HFFc6 (cell line): ENCODE data around the gene ZFP62. TPM values are rescaled to one million over a fixed set of nuclear protein-coding genes. Genes with fewer than 3 reads are reported as not detected.
"Not testable (repeated sequence)": the region's sequence is repeated elsewhere in the genome, so short reads cannot be mapped to it uniquely, and the experiment has no call there.

Experiments used
- DNase-seq: peaks from one replicate; pipeline ENCODE4 v3.0.0-alpha.2; 2018
- H3K27ac Mint-ChIP-seq: 2 replicates; pipeline ENCODE4 v1.8.0; 2020; ENCODE audit warnings: mild to moderate bottlenecking, mixed read lengths
- H3K27me3 Mint-ChIP-seq: 2 replicates; pipeline ENCODE4 v1.8.0; 2021; ENCODE audit warnings: mild to moderate bottlenecking, moderate library complexity, mixed read lengths; ENCODE audit not compliant: insufficient read depth
- H3K36me3 Mint-ChIP-seq: 2 replicates; pipeline ENCODE4 v1.8.0; 2021; ENCODE audit warnings: low read depth, mixed read lengths
- H3K4me1 Mint-ChIP-seq: 2 replicates; pipeline ENCODE4 v1.8.0; 2020; ENCODE audit warnings: low read depth, mixed read lengths
- H3K4me3 Mint-ChIP-seq: 2 replicates; pipeline ENCODE4 v1.8.0; 2020; ENCODE audit warnings: mild to moderate bottlenecking, moderate library complexity, mixed read lengths
- H3K9me3 Mint-ChIP-seq: 2 replicates; pipeline ENCODE4 v1.8.0; 2020; ENCODE audit warnings: mild to moderate bottlenecking, mixed read lengths
- total RNA-seq, 6 experiments: library from RNA; stranded (reverse); fragmentation: NEBNext Ultra II Directional; extraction: Animal tissue kit (Norgen Biotek cat#: 25700); gene quantifications; 2 replicates in 1 of 6; 3 replicates in 5 of 6; pipeline ENCODE4 v1.2.3, GENCODE V29; 2021
- TF ChIP-seq, protein P1 (sequence below): fragments of 200-600 bp; sonication (generic); IDR thresholded peaks from 2 replicates; pipeline ENCODE4 v1.5.0; 2021; ENCODE audit warnings: antibody characterized with exemption, mild to moderate bottlenecking

The ZFP62 gene
- total RNA-seq, 6 experiments from 2014 or later = 9.6 to 12.1 (median 10.2) TPM

DNA sequence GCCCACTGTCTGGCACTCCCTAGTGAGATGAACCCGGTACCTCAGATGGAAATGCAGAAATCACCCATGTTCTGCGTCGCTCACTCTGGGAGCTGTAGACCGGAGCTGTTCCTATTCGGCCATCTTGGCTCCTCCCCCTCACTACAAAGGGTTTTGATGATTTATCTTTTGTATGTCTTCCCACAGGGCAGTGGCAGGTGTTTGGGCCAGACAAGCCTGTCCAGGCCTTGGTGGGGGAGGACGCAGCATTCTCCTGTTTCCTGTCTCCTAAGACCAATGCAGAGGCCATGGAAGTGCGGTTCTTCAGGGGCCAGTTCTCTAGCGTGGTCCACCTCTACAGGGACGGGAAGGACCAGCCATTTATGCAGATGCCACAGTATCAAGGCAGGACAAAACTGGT, 47.3 kb upstream of the ZFP62 start:
- Mint-ChIP-seq H3K4me1 (no peaks in the 10 kb centered on the region), H3K27me3 (no peaks in the 10 kb centered on the region; the same call in 1 of the 2 replicates), H3K4me3 (no peak overlapping the region), H3K36me3 (no peaks in the 10 kb centered on the region), H3K27ac (no peak overlapping the region), H3K9me3 (peaks cover 16% of the 10 kb centered on the region; the same call in 1 of the 2 replicates)
- TF ChIP-seq, protein P1, sequence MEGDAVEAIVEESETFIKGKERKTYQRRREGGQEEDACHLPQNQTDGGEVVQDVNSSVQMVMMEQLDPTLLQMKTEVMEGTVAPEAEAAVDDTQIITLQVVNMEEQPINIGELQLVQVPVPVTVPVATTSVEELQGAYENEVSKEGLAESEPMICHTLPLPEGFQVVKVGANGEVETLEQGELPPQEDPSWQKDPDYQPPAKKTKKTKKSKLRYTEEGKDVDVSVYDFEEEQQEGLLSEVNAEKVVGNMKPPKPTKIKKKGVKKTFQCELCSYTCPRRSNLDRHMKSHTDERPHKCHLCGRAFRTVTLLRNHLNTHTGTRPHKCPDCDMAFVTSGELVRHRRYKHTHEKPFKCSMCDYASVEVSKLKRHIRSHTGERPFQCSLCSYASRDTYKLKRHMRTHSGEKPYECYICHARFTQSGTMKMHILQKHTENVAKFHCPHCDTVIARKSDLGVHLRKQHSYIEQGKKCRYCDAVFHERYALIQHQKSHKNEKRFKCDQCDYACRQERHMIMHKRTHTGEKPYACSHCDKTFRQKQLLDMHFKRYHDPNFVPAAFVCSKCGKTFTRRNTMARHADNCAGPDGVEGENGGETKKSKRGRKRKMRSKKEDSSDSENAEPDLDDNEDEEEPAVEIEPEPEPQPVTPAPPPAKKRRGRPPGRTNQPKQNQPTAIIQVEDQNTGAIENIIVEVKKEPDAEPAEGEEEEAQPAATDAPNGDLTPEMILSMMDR = no peak
- DNase-seq = no peak

DNA sequence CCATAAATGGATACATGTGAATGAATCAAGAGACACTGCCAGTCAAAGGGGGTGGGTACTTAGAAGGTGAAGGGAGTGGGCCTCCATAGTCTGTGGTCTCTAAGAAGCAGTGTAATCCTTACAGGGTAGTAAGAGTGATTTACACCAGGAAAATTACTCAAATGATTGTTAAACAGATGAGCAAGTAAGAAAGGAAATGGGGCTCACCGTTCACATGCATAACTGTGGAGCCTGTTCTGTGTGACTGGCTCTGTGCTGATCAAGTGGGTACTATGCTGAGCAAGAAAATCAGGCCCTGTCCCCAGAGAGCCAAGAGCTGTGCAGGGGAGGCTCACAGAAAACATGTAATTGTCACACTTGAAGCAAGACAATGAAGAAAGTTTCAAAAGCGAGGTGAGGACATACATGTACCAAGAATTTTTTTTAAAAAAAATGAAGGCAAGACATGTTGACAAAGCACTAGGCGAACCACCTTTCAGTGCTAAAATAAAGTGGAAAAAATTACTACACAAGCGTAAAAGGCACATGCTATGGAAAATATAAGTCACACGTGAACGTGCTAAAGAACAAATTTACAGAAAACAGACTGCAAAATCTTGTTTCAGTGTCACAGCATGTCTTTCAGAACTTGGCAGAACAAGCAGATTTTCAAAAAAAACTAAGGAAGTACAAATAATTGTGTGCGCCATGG, 40.4 kb upstream of the ZFP62 start:
- TF ChIP-seq, protein P1 = no peak
- no peak overlapping the region for H3K4me3 Mint-ChIP-seq
- DNase-seq = no peak
- H3K27ac Mint-ChIP-seq = no peak overlapping the region
- no peaks in the 10 kb centered on the region for H3K4me1 Mint-ChIP-seq
- H3K9me3 Mint-ChIP-seq = no peaks in the 10 kb centered on the region
- no peaks in the 10 kb centered on the region; the same call in 1 of the 2 replicates for H3K27me3 Mint-ChIP-seq
- no peaks in the 10 kb centered on the region for H3K36me3 Mint-ChIP-seq

DNA sequence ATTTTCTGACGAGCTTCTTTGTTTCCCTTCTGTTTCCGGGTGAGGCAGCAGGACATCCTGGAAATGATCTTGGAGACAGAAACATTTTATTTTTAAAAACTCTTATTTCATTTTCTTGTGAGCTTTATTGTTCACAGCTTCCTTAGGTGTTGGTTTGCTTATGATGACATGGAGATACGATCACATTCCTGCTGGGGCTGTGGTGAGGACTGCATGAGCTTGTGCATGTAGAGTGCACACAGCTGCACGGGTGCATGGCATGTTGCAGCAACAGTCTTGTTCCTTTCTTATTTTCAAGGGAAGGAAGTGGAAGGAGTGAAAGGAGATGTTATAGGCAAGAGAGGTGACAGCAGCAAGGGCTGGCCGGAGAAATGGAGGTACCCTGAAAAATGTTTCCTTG, 39.1 kb upstream of the ZFP62 start:
- Mint-ChIP-seq H3K4me3 (no peak overlapping the region), H3K36me3 (no peaks in the 10 kb centered on the region), H3K9me3 (no peaks in the 10 kb centered on the region), H3K27me3 (no peaks in the 10 kb centered on the region; the same call in 1 of the 2 replicates), H3K27ac (no peak overlapping the region), H3K4me1 (no peaks in the 10 kb centered on the region)
- TF ChIP-seq, protein P1 = no peak
- DNase-seq = no peak

DNA sequence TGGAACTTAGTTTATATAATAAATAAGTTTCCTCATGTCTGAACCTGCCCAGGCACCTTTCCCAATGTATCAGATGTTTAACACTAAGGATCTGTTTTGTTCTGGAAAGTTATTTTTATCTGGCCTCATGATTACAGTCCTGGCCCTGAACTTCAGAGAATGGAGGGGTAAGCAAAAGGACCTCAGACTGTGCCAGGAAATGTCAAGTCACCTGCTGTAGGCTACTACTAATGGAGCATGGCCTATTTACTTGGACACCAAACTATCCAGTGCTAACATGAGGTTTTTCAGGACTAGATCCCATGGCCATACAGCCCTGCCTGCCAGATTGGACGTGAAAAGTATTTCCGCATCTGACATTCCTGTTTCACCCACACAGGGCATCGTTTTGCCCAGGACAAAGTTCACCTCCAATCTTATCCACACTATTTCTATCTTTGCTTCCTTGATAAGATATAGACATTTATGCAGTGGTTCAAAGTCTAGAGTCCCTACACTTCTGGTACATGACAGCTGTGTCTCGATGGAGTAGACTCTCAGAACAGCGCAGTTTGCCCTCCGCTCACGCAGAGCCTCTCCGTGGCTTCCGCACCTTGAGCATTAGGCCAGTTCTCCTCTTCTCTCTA, 37.7 kb upstream of the ZFP62 start, which contains the start of gene BTNL8:
TSS of gene BTNL8 (plus strand) at position 539 of the 626 bp plus-strand sequence. CDS start 152 bp downstream, outside the sequence.
- Mint-ChIP-seq H3K36me3 (no peaks in the 10 kb centered on the region), H3K27ac (no peak within 1 kb of the TSS), H3K4me3 (no peak within 1 kb of the TSS), H3K27me3 (no peaks in the 10 kb centered on the region; the same call in 1 of the 2 replicates), H3K4me1 (no peaks in the 10 kb centered on the region), H3K9me3 (peaks cover 3% of the 10 kb centered on the region; the same call in 1 of the 2 replicates)
- no peak for DNase-seq
- TF ChIP-seq, protein P1 = no peak

DNA sequence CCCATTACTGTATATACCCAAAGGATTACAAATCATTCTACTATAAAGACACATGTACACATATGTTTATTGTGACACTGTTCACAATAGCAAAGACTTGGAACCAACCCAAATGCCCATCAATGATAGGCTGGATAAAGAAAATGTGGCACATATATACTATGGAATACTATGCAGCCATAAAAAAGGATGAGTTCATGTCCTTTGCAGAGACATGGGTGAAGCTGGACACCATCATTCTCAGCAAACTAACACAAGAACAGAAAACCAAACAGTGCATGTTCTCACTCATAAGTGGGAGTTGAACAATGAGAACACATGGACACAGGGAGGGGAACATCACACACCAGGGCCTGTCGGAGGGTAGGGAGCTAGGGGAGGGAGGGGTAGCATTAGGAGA, 34.3 kb upstream of the ZFP62 start:
- not testable (repeated sequence) for DNase-seq, H3K4me3 Mint-ChIP-seq, H3K36me3 Mint-ChIP-seq, H3K4me1 Mint-ChIP-seq, H3K9me3 Mint-ChIP-seq, H3K27ac Mint-ChIP-seq, H3K27me3 Mint-ChIP-seq

DNA sequence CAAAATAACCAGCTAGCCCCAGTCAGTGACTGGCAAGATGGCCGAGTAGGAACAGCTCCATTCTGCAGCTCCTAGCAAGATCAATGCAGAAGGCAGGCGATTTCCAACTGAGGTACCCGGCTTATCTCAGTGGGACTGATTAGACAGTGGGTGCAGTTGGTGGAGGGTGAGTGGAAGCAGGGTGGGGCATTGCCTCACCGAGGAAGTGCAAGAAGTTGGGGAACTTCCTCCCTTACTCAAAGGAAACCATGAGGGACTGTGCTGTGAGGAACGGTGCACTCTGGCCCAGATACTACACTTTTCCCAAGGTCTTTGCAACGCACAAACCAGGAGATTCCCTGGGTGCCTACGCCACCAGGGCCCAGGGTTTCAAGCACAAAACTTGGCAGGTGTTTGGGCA, 28.3 kb upstream of the ZFP62 start:
- peaks cover 3% of the 10 kb centered on the region for H3K27me3 Mint-ChIP-seq

DNA sequence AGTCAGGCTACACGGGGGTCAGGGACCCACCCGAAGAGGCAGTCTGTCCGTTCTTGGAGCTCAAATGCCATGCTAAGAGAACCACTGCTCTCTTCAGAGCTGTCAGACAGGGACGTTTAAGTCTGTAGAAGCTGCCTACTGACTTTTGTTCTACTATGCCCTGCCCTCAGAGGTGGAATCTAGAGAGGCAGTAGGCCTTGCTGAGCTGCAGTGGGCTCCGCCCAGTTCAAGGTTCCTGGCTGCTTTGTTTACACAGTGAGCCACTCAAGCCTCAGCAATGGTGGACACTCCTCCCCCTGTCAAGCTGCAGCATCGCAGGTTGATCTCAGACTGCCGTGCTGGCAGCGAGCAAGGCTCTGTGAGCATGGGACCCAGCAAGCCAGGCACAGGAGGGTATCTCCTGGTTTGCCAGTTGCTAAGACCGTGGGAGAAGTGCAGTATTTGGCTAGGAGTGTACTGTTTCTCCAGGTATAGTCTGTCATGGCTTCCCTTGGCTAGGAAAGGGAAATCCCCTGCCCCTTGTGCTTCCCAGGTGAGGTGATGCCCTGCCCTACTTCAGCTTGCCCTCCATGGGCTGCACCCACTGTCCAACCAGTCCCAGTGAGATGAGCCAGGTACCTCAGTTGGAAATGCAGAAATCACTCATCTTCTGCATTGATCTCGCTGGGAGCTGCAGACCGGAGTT, 24.9 kb upstream of the ZFP62 start:
- H3K4me1 Mint-ChIP-seq, H3K4me3 Mint-ChIP-seq, H3K9me3 Mint-ChIP-seq, H3K27ac Mint-ChIP-seq, H3K27me3 Mint-ChIP-seq, H3K36me3 Mint-ChIP-seq, DNase-seq: not testable (repeated sequence)

More for the DNA sequence above, 28.3 kb upstream of the ZFP62 start:
- no peaks in the 10 kb centered on the region for H3K4me1 Mint-ChIP-seq
- H3K9me3 Mint-ChIP-seq = no peaks in the 10 kb centered on the region
- TF ChIP-seq, protein P1 = no peak
- no peak for DNase-seq
- H3K27ac Mint-ChIP-seq = no peak overlapping the region
- H3K36me3 Mint-ChIP-seq = no peaks in the 10 kb centered on the region
- H3K4me3 Mint-ChIP-seq = no peak overlapping the region
